NCI-H69 (cell line): ENCODE results near the gene R3HDML.
"Not testable (repeated sequence)": the region's sequence is repeated elsewhere in the genome, so short reads cannot be mapped to it uniquely, and the experiment has no call there.

ENCODE experiments used
- DNase-seq: peaks from one replicate; lab custom pipeline; 2025; lab: John Stamatoyannopoulos, UW

The R3HDML gene, protein sequence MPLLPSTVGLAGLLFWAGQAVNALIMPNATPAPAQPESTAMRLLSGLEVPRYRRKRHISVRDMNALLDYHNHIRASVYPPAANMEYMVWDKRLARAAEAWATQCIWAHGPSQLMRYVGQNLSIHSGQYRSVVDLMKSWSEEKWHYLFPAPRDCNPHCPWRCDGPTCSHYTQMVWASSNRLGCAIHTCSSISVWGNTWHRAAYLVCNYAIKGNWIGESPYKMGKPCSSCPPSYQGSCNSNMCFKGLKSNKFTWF

DNA sequence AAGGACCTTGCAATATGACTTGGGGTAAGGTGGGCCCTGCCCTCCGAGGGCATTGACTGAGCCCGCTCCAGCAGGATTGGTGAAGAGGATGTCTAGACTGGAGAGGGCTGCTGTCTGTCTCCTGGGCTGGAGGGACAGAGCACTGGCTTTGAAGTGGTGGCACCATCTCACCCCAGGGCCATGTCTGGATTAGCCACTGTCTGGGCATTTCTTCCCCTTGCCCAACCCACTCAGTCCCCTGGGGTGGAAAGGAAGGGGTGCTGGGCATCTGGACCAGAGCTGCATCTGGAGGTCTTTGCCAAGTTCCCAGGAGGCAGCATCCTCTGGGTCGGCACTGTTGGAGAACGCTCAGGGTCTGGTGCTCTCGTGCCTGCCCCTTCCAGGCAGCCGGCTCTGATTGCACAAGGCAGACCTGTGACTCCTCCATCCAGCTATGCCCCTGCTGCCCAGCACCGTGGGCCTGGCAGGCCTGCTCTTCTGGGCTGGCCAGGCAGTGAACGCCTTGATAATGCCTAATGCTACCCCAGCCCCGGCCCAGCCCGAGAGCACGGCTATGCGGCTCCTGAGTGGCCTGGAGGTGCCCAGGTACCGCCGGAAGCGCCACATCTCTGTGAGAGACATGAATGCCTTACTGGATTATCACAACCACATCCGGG is at the start of gene R3HDML:
TSS of gene R3HDML (plus strand) at position 319 of the 656 bp plus-strand sequence. CDS start at position 434, 115 bp downstream.
- no peak for DNase-seq

DNA sequence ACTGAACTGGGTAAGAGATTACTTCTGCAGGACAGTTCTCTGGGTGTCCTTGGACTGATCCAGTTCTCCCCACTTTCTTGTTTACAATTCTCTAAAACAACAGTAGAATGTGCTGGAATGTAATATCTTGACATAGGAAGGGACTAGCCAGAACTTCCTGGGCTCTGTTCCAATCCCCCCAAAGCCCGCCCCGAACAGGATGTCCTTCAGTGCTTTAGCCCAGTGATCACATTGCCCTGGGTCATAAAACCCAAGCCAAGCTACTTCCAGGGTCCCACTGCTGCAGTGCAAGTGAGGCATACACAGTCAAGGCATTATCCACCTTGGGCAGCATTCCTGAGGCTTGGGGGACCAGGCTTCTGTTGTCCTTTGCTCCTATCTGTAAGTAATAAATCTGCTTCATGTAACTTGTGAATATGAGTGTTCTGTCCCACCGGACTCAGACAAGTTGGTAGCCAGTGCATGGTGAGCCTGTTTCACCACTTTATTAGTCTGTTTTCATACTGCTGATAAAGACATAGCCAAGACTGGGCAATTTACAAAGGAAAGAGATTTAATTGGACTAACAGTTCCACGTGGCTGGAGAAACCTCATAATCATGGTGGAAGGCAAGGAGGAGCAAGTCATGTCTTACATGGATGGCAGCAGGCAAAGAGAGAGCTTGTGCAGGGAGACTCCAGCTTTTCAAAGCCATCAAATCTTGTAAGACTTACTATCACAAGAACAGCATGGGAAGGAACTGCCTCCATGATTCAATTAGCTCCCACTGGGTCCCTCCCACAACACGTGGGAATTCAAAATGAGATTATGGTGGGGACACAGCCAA is 49.4 kb upstream of the R3HDML start:
- DNase-seq, result no peak

DNA sequence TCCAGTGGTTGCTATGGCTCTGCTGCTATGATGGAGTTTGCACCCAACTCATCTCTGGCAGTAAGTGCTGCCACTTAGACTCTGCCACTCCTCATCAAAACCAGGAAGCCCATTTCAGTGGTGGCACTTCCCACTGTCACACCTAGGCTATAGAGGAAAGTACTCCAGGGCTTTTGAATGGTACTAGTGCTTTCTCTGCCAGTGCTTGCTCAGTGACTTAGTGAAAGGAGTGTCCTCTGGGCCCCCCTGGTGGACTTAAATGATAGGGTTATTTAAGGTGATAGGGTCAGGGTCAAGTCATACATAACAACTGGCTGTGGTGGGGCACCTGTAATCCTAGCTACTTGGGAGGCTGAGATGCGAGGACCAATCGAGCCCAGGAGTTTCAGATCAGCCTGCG is 48.6 kb upstream of the R3HDML start:
- DNase-seq, result no peak

DNA sequence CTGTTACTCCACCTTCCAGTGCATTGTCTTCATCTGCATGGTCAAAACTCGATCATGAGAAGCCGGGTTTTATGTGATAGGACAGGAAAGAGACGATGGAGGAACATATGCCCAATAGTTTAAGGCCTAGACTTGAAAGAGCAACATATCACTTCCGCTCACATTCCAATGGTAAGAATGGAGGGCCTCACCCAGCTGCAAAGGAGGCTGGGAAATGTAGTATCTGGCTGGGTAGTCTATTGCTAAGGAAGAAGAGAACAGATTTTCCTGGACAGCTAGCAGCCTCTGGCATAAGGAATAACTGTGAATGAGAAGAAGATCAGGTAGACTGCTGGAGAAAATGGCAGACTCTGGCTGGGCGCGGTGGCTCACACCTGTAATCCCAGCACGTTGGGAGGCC is 45.1 kb upstream of the R3HDML start:
- DNase-seq, result no peak

DNA sequence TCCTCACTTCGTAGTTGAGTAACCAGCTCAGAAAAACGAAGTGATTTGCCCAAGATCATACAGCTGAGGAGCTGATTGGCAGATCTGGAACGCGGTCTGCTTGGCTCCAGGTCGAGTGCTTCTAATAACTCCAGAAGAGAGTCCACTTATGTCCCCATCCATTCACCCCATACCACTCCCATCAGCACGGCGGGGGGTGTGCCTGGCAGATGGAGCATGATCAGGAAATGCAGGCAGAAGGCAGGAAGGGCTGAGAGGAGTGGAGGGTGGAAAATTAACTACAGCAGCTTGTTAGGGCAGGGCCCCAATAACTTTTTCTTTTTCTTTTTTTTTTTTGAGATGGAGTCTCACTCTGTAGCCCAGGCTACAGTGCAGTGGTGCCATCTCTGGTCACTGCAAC is 40.8 kb upstream of the R3HDML start:
- DNase-seq, result peak; percentile 64

DNA sequence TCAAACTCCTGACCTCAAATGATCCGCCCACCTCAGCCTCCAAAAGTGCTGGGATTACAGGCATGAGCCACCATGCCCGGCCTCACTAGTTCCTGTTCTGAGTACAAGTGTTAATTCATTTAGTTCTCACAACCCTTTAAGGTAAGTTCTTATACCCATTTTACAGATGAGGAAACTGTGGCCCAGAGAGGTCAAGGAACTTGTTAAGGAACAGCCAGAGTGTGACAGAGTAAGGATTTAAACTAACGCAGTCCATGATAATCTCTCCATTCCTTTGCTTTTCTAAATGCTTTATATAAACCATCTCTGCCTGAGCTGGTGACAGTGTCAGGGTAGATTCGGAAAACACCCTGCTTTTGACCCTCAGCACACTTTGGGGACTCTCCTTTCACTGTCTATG is 39.1 kb upstream of the R3HDML start:
- no peak for DNase-seq

DNA sequence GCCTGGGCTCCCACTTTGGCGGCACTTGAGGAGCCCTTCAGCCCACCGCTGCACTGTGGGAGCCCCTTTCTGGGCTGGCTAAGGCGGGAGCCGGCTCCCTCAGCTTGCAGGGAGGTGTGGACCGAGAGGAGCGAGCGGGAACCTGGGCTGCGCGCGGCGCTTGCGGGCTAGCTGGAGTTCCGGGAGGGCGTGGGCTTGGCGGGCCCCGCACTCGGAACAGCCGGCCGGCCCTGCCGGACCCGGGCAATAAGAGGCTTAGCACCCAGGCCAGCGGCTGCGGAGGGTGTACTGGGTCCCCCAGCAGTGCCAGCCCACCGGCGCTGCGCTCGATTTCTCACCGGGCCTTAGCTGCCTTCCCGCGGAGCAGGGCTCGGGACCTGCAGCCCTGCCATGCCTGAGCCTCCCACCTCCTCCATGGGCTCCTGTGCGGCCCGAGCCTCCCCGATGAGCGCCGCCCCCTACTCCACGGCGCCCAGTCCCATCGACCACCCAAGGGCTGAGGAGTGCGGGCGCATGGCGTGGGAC is 37.8 kb upstream of the R3HDML start:
- not testable (repeated sequence) for DNase-seq

DNA sequence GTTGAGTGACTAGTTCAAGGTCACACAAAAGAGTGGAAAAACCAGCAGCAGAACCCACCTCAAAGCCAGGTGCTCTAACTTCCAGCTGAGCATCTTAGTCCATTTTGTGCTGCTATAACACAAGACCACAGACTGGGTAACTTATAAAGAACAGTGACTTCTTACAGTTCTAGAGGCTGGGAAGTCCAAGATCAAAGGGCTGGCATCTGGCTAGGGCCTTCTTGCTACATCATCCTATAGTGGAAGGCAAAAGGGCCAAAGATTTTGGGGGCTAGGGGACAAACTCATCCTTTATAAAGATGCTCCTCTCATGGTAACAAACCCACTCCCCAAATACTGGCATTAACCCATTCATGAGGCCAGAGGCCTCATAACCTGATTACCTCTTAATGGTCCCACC is 35.6 kb upstream of the R3HDML start:
- DNase-seq, result no peak

DNA sequence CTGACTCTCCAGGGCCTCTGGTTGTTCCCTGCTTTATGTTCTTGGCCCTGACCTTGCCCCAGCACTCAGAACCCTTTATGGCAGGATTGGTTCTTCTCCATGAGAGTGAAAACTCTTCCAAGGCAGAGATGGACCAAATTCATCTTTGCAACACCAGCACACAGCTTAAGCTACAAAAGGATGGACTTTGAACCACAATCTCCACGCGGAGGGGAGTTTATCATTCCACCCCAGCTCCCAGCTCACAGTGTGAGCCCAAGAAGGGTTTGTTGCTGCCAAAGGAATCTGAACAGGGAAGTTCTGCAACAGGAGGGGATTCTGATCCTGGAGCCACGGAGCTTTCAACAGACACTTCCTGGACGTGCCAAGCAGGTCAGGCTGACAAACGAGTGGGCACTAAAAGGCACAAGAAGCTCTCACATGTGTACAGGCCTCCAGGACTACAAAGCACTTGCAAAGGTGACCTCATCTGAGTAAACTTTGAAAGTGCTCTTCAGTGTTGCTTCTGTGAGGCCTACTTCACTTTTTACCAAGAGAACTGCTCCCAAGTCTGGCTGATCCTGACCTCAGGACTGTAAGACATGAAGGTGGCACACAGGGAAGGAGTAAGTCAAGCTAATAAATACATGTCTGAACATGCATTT is 34.7 kb upstream of the R3HDML start:
- DNase-seq, result no peak

DNA sequence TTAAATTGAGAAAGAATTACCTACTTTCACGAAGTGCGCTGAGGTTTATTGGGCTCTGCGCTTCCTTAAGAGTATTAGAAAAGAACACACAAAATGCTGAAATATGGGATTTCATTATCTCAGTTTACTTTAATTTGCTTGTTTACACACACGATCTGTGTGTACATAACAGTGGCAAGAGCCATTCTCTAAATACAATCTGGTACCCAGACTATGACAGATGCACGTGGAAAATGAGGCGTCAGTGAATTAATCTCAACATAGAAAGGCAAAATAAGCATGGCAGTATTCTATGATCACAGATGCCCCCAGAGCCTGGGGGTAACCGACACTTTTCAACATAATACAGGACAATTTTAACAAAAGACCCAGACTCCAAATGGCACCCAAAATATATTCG is 34.1 kb upstream of the R3HDML start:
- no peak for DNase-seq

DNA sequence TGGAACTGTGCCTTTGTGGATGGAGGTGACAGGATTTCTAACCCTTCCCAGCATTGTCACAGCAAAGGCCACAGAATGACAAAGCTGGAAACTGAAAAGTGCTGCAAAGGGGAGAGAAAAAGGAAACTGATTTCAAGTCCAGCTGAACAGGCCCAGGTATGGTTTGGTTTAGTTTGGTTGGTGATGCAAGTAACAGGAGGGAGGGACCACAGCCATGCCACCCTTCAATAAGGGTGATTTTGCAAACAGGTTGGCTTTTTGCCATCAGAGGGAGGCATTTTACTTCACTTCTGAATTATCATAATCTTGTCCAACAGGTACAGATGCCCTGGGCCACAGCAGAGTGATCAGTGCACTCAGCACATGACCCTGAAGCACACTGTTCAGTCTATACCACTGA is 32.5 kb upstream of the R3HDML start:
- no peak for DNase-seq

DNA sequence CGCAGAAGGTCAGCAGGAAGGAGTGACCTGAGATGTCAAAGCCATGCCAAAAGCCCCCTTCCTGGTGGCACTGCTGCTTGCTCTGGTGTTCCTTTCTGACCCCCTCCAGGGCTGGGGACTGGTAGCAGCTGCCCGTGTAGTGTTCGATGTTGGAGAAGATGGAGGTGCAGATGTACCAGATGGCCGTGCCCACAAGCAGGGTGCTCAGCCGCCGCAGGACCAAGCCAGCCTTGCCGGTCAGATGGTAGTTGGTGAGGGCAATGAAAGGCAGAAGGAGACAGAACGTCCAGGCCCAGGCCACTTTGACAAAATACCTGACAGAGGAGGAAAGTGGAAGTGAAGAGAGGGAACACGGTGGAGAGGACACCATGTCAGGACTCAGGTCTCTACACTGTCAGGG is 29.9 kb upstream of the R3HDML start:
- DNase-seq, result no peak

DNA sequence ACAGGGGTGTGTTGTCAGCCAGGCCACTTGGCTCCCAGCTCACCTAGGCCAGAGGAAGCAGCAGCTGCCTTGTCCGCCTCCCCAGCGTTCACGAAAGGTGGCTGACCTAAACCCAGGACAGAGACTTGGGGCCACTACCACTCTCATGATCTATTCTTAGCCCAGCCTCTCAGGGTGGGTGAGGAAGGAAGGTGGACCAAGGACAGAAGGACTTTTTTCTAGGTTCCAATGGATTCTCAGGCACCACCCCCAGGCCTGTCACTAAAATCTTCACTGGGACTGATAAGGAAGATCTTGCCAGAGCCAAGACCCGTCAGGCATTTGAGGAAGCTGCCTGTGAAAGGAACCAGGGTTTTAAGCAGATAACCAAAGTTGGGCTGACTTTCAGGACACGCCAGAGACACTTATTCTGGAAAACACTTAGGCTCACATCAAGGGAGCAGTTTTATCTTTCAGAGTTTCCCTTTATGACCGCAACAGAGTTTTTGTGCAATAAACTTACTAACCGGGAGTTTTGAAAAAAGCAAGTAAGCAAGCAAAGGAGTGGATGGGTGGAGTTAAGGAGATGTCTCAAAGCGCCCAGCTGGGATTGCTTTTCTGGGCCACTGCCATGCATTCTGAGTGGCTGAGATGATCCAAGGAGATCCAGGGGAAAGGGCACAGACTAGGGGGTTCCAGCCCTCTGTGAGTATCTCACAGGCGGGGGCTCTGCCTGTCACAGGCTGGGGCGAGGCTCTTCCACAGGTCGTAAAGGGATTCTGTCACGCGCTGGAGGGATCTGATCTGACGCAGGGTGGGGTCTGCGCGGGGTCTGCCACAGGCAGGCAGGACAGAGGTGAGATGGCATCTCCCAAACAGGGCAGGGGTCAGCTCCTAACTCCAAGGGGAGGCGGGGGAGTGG is 26.8 kb upstream of the R3HDML start:
- no peak for DNase-seq

DNA sequence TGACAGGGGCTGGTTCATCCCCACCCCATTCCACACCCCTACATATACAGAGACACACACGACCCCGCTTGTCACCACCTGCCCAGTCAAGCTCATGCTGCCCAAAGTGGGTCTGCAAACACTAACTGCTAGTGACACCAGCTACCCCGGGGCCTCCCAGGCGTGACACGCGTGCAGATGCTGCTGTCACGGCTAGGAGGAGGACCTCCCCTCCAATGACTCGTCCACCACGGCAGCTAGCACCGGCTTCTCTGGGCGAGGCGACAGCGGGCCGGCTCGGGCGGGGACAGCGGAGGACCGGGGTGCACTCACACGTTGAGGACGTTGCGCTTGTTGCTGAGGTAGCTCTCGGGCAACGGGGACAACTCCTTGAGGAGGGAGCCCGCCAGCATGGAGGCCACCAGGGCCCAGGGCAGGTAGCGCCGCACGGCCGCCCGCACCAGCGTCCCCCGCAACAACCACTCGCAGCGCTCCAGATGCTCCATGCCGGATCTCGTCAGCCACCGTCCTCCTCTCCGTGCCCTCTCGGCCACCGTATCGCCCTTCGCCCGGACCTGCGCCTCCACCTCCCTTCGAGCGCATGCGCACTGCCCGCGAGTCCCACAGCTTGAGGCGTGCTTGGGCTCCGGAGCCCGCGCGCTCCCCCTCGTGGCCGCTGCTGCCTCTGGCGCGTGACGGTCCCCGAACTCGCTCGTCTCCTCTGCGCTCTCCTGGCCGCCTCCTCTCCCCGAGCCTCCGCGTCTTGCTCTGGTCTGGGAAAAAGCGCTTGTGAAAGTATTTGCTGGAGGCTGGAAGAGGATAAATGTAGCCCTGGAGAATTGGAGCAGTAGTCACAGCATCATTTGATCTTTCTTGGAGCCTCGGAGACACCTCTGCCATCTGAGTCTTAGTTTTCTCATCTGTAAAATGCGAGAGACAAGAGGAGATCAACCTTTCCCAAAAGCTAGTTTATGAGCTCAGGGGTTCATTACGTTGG is 25.9 kb upstream of the R3HDML start, which contains the start of gene FITM2:
TSS of gene FITM2 (minus strand) at position 539 of the 976 bp plus-strand sequence. CDS start at position 485, 54 bp downstream.
- DNase-seq, result peak; percentile 91

DNA sequence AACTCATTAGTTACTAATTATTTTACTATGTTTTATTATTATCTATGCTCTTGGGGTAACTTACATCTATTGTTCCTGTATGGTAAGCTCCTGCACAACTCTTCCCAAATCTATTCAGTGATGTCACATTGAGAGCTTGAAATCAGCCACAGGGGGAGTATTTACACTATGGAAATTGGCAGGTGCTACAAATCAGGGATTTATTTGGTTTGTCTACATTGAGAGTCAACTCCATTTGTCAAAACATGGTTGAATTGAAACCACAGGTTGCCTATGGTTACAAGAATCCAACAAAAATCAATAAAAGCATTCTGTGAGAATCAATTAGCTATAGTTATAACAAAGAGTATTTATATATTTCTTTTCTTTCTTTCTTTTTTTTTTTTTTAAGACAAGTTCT is 22.0 kb upstream of the R3HDML start:
- no peak for DNase-seq

DNA sequence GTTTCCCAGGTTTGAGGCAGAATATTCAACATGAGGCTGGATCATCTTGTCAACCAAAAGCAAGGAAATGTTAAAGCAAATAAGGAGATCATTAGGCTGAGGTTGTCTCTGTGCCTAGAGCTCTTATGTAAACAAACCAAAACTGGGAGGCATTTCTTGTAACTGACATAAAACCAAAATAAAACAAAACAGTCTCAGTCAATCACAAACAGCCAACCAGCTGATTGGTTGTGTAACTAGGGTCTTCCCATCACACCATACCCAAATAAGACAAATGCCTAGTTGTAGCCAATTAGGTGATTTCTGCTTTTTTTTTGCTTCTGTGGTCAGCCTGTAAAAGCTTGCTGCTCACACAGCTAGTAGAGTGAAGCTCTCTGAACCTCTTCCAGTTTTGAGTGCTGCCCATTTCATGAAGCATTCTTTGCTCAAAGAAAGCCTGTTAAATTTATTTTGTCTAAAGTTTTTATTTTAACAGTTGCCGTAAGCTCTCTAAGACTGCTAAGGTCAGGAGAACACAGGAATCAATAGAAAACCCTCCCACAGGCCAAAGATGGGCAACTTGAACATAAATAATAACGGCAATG is 16.9 kb upstream of the R3HDML start:
- DNase-seq, result peak; percentile 20

DNA sequence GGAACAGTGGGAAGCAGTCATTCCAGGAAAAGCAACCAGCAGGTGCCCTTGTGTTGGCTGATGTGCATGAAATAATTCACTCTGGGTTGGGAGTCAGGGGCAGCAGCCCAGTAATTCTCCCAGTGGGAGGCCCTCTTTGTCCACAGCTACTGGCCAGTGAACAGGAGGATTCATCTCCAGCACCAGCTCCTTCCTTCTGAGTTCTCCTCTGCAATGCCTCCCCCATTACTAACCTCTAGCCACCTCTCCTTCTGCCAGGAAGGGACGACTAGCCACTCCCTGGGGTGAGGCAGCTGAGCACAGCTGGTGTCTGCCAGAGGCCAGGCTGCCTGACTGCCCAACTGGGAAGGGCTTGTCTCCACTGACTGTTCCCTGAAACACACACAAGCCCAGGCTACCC is 12.5 kb upstream of the R3HDML start:
- DNase-seq, result peak; percentile 86

DNA sequence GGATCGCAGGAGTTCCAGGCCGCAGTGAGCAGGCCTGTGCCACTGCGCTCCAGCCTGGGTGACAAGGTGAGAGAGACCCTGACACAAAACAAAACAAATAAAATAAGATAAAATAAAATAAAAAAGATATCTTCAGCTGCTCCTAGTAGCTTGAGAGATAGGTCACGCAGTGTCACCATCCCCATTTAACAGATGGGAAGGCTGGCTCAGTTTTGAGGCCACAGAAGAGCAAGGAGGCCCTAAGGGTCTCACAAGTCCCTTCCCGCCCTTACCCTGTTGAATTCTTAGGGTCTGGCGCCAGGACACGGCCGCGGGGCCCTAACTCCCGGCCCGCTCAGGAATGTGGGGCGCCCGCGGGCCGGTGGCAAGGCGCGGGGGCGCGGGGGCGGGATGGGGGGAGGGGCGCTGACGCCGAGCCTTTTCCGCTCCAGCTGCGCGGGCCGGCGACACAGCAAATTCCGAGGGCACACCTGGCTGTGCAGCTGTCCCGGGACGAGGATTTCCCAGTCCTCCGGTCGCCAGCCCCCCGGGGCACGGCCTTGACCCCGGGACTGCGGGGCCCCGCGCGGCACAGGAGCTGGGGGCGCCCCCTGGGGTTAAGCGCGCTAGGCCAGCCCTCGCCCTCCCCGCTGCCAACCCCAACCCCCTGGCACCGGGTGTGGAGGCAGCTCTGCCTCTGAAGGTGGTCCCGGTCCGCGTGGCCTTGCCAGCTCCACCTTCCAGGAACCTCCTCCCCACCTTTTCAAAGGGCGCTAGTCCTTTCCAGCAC is 10.3 kb upstream of the R3HDML start:
- no peak for DNase-seq

DNA sequence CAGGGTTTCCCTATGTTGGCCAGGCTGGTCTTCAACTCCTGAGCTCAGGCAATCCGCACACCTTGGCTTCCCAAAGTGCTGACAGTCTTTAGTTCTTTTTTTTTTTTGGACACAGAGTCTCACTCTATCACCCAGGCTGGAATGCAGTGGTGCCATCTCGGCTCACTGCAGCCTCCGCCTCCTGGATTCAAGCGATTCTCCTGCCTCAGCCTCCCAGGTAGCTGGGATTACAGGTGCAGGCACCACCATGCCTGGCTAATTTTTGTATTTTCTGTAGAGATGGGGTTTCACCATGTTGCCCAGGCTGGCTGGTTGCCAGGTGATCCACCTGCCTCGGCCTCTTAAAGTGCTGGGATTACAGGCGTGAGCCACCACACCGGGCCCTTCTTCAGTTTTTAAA is 9.1 kb upstream of the R3HDML start:
- DNase-seq, result peak; percentile 1
